ENCODE measurements around the gene MRTO4.
A peak's percentile ranks its signal among the peaks of the same experiment; 100 is the strongest.
"Not testable (repeated sequence)": the region's sequence is repeated elsewhere in the genome, so short reads cannot be mapped to it uniquely, and the experiment has no call there.

The MRTO4 gene

GRCh38 chr1:19251305-19252196 lies at the start of gene MRTO4, which contains the start of gene EMC1:
MRTO4 (plus strand) TSS chr1:19251805; CDS start chr1:19251836, 31 bp downstream.
EMC1 (minus strand) TSS chr1:19251524; CDS start chr1:19251509, 15 bp downstream.
- DNase-seq = peak; percentile 75

- DNase-seq = no peak
Measured at GRCh38 chr1:19202396-19202795, 49.2 kb upstream of the MRTO4 start.

- DNase-seq = no peak
Measured at GRCh38 chr1:19203440-19203839, 48.2 kb upstream of the MRTO4 start.

- DNase-seq = peak; percentile 16
Measured at GRCh38 chr1:19204446-19205266, 46.9 kb upstream of the MRTO4 start.

DNA sequence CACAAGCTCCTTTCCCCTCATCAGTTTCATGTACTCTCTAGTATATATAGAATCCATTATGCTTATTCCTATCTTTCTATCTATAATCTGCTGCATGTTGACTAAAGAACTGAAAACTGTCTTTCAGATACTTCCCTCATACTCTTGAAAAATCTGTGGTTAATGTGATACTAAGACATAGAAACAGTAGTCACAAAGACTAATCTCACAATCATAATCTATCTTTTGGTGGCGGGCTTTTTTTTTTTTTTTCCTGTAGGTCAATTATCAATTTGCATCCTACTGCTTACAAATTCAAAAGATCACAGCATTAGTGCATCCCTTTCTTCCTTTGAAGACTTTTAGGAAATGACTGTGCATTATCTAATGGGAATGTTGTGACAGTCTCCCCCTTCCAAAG lies 46.2 kb upstream of the MRTO4 start:
- DNase-seq = no peak

GRCh38 chr1:19205845-19206244 lies 45.8 kb upstream of the MRTO4 start:
- DNase-seq = no peak

DNA sequence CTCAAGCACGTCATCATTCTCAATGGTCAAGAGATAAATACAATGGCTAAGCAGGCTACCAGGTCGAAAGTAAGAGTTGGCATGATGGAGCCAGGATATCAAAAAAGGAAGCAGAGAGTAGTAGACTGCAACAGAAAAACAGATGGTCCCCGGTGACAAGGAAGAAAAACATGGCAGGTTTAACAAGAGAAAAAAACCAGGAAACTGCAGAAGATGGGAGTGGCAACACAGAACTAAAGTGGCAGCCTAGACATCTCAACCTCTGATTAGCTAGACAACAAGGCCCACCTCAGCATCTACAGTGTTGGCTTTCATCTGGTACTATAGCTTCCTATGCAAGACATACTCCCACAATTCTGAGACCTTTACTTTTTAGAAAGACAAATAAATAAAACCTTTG lies 44.7 kb upstream of the MRTO4 start:
- peak; percentile 42 for DNase-seq

DNA sequence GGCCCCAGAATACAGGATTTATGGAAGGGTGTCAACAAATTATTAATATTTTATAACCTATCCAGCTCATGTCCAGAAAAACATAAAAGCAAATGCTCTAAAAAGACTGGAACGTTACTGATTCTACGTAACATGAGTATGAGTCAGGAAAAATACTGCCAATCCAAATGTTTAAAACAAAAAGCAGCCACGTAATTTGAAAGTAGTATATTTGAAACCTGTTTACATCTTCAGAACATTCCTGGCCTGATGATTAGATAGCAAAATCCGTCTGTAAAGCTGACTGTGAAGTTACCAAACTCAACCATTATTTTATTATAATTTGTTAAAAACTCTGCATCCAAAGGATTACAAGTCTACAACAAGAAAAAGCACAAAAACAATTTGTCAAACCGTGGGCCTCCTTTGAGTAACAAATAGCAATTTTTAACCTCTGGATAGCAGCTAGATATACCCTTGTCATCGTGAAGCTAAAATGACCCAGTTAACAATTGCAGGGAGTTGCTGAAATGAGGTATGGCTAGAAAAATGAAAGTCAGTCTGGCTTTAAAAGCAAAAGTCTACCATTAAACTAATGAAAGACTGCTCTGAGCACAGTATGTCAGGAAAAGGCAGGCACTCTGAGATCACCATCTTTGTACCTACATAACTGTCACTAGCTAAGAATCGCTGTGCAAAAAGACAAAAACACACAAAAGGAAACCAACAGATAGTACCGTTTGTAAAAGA lies 42.7 kb upstream of the MRTO4 start:
- no peak for DNase-seq

DNA sequence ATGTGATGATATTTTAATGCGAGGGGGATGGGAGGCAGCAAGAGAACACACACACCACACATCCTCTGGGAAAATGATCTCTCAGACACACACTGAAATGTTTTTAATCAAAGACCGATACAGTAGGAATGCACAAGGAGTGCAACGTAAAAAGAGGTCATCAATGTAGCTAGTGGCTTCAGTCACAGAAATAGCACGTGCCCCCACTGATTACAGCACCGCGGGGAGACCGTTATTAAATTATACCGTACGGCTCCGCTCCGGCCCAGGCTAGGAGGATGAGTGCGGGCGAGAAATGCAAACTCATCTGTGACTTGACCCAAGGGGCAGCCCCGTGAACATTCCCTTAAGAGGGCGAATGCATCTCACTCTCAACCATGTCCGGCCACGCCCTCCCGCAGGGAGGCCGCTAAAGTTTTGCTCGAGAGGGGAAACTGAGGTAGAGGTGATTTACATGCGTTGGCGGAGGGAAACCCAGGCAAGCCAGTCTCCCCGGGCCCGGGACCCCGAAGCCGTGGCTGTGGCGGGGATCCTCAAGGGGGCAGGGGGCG lies 42.1 kb upstream of the MRTO4 start:
- peak; percentile 16 for DNase-seq

DNA sequence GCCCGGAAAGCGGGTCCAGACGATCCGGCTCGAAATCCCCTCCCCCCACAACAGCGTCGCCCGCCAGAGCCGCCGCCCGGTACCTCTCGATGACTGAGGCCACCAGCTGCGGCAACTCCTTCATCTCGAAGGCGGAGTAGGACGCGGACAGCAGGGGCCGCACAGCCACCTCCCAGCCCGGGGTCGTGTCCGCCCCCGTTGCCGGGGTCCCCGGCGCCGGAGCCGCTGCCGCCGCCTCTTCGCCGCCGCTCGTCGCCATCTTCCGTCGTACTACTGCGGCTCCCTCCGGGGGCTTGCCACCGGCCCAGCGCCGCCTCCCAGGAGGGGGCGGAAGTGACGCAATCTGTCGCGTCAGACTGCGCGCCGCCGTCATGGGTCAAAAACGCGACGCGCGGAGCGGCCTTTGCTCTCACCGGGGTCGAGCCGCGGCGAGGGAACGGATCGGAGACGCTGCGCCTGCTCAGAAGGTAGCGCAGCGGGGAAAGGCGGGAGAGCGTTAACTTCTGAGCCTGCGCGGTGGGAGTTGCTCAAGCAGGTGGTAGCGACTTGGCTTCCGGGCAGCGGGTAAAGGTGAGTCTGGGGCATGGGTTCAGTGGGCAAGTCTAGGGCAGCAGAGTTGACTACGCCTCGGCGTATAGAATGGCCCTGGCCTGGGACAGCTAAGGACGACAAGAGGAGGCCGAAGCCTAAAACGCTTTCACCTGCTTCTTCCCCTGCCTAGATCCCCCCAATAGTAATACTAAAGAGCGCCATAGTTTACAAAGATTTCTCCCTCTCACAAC lies 41.4 kb upstream of the MRTO4 start, which contains the start of gene UBR4:
Gene UBR4, minus strand, starts transcription at position 277 of the 782 bp plus-strand sequence. Its CDS starts 18 bp downstream, at position 259.
- DNase-seq = peak; percentile 91

GRCh38 chr1:19210772-19211549 lies 40.6 kb upstream of the MRTO4 start:
- no peak for DNase-seq

DNA sequence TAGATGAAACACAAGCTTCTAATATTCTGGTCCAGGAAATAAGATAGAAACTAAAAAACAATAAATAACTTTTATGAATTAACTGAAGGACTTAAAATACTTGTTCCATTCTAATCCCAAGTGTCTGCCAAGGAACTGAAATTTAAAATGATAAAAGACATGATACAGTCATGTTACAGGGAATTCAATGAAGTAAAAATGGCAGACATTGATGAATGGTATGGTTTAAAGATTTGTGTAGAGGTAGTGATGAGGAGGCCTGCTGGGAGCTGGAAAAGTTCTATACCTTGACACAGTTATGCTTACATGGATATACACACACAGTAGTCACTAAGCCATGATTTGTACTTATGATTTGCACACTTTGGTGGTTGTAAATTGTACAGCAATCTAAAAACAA lies 39.4 kb upstream of the MRTO4 start:
- no peak for DNase-seq

- no peak for DNase-seq
Measured at GRCh38 chr1:19213580-19213979, 38.0 kb upstream of the MRTO4 start.

DNA sequence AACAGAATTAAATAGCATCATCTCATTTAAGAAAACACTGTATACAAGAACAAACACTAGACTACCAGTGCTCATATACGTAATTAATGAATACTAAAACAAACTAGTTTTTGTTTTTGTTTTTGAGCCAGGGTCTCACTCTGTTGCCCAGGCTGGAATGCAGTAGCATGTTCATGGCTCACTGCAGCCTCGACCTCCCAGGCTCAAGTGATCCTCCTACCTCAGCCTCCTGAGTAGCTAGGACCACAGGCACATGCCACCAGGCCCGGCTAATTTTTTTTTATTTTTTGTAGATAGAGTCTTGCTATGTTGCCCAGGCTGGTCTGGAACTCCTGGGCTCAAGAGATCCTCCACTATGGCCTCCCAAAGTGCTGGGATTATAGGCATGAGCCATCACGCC lies 35.0 kb upstream of the MRTO4 start:
- not testable (repeated sequence) for DNase-seq

GRCh38 chr1:19219451-19219850 lies 32.2 kb upstream of the MRTO4 start:
- no peak for DNase-seq

GRCh38 chr1:19220080-19220846 lies 31.3 kb upstream of the MRTO4 start:
- no peak for DNase-seq

- peak; percentile 21 for DNase-seq
Measured at GRCh38 chr1:19220991-19221390, 30.6 kb upstream of the MRTO4 start.

- no peak for DNase-seq
Measured at GRCh38 chr1:19222573-19222972, 29.0 kb upstream of the MRTO4 start.

DNA sequence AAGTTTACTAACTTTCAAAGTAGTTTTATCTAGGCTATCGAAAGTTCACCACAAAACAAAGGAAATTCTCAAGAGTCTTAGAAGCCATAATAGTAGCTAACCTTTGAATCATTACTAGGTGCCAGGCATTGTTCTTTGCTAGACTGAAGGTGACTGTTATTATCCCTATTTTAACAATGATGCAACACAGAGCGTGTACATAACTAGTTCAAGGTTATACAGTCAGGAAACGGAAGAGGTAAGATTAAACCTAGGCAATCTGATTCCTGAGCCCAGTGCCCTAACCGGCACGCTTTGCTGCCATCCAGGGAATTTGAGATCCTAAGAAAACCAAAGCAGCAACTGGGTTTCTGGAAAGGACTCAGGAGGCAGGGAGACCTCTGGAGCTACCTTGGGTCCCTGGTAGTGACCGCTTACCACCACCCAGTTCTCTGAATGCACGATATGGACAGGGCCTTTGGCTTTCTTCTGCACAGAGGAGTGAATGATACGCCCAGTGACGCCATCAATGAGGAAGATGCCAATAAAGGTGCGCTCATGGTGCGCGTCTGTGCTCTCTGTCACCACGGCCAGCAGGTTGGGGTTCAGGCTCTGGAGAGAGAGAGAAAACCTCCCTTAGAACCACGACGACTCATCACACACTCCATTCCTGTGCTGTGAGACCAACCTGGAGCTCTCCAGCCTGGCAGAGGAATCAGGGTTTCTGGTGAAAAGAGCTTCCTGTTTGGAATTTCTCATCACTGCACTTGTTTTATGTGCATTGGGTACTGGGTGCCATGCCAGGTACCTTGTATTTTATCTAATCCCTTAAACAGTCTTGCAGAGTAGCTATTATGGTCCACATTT lies 28.4 kb upstream of the MRTO4 start:
- DNase-seq = no peak
